ENCODE results near the gene PARL. TPM values are rescaled to one million over a fixed set of nuclear protein-coding genes. Genes with fewer than 3 reads are reported as not detected.

Gene PARL
- total and polyA plus RNA-seq, 10 of the 15 experiments (the other 5 are each of a cell fraction or from before 2014, with no cell fraction given) = 49.7 to 113 (median 77.2) TPM

- TF ChIP-seq, protein P1, sequence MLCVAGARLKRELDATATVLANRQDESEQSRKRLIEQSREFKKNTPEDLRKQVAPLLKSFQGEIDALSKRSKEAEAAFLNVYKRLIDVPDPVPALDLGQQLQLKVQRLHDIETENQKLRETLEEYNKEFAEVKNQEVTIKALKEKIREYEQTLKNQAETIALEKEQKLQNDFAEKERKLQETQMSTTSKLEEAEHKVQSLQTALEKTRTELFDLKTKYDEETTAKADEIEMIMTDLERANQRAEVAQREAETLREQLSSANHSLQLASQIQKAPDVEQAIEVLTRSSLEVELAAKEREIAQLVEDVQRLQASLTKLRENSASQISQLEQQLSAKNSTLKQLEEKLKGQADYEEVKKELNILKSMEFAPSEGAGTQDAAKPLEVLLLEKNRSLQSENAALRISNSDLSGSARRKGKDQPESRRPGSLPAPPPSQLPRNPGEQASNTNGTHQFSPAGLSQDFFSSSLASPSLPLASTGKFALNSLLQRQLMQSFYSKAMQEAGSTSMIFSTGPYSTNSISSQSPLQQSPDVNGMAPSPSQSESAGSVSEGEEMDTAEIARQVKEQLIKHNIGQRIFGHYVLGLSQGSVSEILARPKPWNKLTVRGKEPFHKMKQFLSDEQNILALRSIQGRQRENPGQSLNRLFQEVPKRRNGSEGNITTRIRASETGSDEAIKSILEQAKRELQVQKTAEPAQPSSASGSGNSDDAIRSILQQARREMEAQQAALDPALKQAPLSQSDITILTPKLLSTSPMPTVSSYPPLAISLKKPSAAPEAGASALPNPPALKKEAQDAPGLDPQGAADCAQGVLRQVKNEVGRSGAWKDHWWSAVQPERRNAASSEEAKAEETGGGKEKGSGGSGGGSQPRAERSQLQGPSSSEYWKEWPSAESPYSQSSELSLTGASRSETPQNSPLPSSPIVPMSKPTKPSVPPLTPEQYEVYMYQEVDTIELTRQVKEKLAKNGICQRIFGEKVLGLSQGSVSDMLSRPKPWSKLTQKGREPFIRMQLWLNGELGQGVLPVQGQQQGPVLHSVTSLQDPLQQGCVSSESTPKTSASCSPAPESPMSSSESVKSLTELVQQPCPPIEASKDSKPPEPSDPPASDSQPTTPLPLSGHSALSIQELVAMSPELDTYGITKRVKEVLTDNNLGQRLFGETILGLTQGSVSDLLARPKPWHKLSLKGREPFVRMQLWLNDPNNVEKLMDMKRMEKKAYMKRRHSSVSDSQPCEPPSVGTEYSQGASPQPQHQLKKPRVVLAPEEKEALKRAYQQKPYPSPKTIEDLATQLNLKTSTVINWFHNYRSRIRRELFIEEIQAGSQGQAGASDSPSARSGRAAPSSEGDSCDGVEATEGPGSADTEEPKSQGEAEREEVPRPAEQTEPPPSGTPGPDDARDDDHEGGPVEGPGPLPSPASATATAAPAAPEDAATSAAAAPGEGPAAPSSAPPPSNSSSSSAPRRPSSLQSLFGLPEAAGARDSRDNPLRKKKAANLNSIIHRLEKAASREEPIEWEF (IDR thresholded peaks at IDR 0.05; ENCODE audit: insufficient replicate concordance, low read depth, low read length) = no peak
- TF ChIP-seq, protein P2, sequence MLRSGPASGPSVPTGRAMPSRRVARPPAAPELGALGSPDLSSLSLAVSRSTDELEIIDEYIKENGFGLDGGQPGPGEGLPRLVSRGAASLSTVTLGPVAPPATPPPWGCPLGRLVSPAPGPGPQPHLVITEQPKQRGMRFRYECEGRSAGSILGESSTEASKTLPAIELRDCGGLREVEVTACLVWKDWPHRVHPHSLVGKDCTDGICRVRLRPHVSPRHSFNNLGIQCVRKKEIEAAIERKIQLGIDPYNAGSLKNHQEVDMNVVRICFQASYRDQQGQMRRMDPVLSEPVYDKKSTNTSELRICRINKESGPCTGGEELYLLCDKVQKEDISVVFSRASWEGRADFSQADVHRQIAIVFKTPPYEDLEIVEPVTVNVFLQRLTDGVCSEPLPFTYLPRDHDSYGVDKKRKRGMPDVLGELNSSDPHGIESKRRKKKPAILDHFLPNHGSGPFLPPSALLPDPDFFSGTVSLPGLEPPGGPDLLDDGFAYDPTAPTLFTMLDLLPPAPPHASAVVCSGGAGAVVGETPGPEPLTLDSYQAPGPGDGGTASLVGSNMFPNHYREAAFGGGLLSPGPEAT (IDR thresholded peaks at IDR 0.05; ENCODE audit: low read depth) = no peak
Measured at GRCh38 chr3:183871541-183871940, 13.1 kb downstream of the PARL start (continued).

GRCh38 chr3:183870563-183870962 lies 14.1 kb downstream of the PARL start:
- 93% methylated on average over 3 of the region's 3 CpGs for WGBS (ENCODE audit: insufficient coverage, insufficient replicate concordance, low lambda C conversion rate, missing lambda C conversion rate)
- FAIRE-seq (no peak), DNase-seq (ENCODE audit: low read depth, low spot score) (no peak), ATAC-seq (no peak)
- H2AFZ ChIP-seq (ENCODE audit: control insufficient read depth, low read depth, low read length) = no peak overlapping the region
- peaks cover 0 to 7% of the 10 kb centered on the region in 2 experiments; a peak in 3 of 4 replicates for H3K36me3 ChIP-seq (ENCODE audit: control insufficient read depth in 2 of 2, insufficient read depth in 2 of 2, low read length in 1 of 2)
- no peaks in the 10 kb centered on the region for H3K9me3 ChIP-seq (replicated peaks; ENCODE audit: control insufficient read depth, insufficient read depth, low read length)
- no peaks in the 10 kb centered on the region for H4K20me1 ChIP-seq (ENCODE audit: control insufficient read depth, insufficient read depth)
- peaks cover 20% of the 10 kb centered on the region for H3K79me2 ChIP-seq (ENCODE audit: control insufficient read depth, insufficient read depth, low read length)
- H3K4me3 ChIP-seq = no peak overlapping the region
- no peak overlapping the region for H3K4me2 ChIP-seq (ENCODE audit: control insufficient read depth, insufficient read depth)
- ChIA-PET CTCF (interaction anchor here (0.6 kb wide), 1 partner anchor 182 kb away, joined by 3 read pairs; no protein-coding TSS in a partner anchor), POLR2A (interaction anchor here (0.6 kb wide), 1 partner anchor 133 kb away, joined by 3 read pairs; no protein-coding TSS in a partner anchor), SMC1A (ENCODE audit: uncharacterized antibody, unreplicated experiment) (interaction anchor here (1.0 to 1.4 kb wide), 2 partner anchors 12 to 14 kb away, joined by 3 read pairs; partner anchors contain the start of gene PARL), RAD21 (ENCODE audit: unreplicated experiment) (no interaction called here)
- intact Hi-C loops (cut with micrococcal nuclease; ENCODE audit: unreplicated experiment) (no loop called here), in situ Hi-C loops (cut with MboI) (no loop called here)
- H3K4me1 ChIP-seq (ENCODE audit: control insufficient read depth, insufficient read depth, low read length) = no peaks in the 10 kb centered on the region
- no peak overlapping the region for H3K9ac ChIP-seq (ENCODE audit: control insufficient read depth, insufficient read depth, low read length)
- no TSS peak for BruUV-seq (replicated peaks)
- no peaks in the 10 kb centered on the region for H3K27me3 ChIP-seq (replicated peaks in 1 of 2; ENCODE audit: control insufficient read depth in 2 of 2, insufficient read depth in 2 of 2, low read length in 1 of 2)
- no peak overlapping the region for H3K27ac ChIP-seq (ENCODE audit: control insufficient read depth, insufficient read depth)
- TF ChIP-seq, protein P3, sequence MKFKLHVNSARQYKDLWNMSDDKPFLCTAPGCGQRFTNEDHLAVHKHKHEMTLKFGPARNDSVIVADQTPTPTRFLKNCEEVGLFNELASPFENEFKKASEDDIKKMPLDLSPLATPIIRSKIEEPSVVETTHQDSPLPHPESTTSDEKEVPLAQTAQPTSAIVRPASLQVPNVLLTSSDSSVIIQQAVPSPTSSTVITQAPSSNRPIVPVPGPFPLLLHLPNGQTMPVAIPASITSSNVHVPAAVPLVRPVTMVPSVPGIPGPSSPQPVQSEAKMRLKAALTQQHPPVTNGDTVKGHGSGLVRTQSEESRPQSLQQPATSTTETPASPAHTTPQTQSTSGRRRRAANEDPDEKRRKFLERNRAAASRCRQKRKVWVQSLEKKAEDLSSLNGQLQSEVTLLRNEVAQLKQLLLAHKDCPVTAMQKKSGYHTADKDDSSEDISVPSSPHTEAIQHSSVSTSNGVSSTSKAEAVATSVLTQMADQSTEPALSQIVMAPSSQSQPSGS (IDR thresholded peaks at IDR 0.05; ENCODE audit: low read length) = no peak
- TF ChIP-seq ZBED1 (IDR thresholded peaks at IDR 0.05; ENCODE audit: borderline replicate concordance) = no peak
- TF ChIP-seq NBN (IDR thresholded peaks at IDR 0.05) = no peak
- TF ChIP-seq MTA2 (IDR thresholded peaks at IDR 0.05; ENCODE audit: low read depth) = no peak
- TF ChIP-seq, protein P4, sequence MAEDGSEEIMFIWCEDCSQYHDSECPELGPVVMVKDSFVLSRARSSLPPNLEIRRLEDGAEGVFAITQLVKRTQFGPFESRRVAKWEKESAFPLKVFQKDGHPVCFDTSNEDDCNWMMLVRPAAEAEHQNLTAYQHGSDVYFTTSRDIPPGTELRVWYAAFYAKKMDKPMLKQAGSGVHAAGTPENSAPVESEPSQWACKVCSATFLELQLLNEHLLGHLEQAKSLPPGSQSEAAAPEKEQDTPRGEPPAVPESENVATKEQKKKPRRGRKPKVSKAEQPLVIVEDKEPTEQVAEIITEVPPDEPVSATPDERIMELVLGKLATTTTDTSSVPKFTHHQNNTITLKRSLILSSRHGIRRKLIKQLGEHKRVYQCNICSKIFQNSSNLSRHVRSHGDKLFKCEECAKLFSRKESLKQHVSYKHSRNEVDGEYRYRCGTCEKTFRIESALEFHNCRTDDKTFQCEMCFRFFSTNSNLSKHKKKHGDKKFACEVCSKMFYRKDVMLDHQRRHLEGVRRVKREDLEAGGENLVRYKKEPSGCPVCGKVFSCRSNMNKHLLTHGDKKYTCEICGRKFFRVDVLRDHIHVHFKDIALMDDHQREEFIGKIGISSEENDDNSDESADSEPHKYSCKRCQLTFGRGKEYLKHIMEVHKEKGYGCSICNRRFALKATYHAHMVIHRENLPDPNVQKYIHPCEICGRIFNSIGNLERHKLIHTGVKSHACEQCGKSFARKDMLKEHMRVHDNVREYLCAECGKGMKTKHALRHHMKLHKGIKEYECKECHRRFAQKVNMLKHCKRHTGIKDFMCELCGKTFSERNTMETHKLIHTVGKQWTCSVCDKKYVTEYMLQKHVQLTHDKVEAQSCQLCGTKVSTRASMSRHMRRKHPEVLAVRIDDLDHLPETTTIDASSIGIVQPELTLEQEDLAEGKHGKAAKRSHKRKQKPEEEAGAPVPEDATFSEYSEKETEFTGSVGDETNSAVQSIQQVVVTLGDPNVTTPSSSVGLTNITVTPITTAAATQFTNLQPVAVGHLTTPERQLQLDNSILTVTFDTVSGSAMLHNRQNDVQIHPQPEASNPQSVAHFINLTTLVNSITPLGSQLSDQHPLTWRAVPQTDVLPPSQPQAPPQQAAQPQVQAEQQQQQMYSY (CRISPR knock-in tag; IDR thresholded peaks at IDR 0.05) = no peak
- TF ChIP-seq ZNF274 (IDR thresholded peaks at IDR 0.05; ENCODE audit: insufficient read depth, insufficient read length) = no peak
- no peak for TF ChIP-seq FOXK2 (IDR thresholded peaks at IDR 0.05)
- no peak for TF ChIP-seq ZNF207 (IDR thresholded peaks at IDR 0.05; ENCODE audit: borderline replicate concordance)
- TF ChIP-seq FOS (IDR thresholded peaks at IDR 0.05; ENCODE audit: borderline replicate concordance, extremely low read depth, insufficient read length) = no peak
